Muscle of leg (tissue), 11 donors: ENCODE measurements around the gene ACOX3. TPM values are rescaled to one million over a fixed set of nuclear protein-coding genes. Genes with fewer than 3 reads are reported as not detected.
A peak's percentile ranks its signal among the peaks of the same experiment; 100 is the strongest.
"Not testable (repeated sequence)": the region's sequence is repeated elsewhere in the genome, so short reads cannot be mapped to it uniquely, and the experiment has no call there.

Experiments
- DNase-seq: peaks from one replicate; pipeline ENCODE4 v3.0.0; 2013
- H3K27ac ChIP-seq: one replicate; pipeline ENCODE4 v1.5.1; 2013; ENCODE audit warnings: mild to moderate bottlenecking, low read length, control low read depth
- H3K27me3 ChIP-seq: one replicate; pipeline ENCODE4 v1.6.1; 2013; ENCODE audit warnings: low read length; ENCODE audit not compliant: control insufficient read depth, insufficient read depth
- H3K36me3 ChIP-seq: one replicate; pipeline ENCODE4 v1.6.1; 2013; ENCODE audit warnings: low read length; ENCODE audit not compliant: control insufficient read depth, insufficient read depth
- H3K4me1 ChIP-seq: one replicate; pipeline ENCODE4 v1.6.1; 2013; ENCODE audit warnings: low read length; ENCODE audit not compliant: control insufficient read depth, insufficient read depth
- H3K4me3 ChIP-seq: one replicate; pipeline ENCODE4 v1.5.1; 2013; ENCODE audit warnings: low read length, control low read depth
- H3K9me3 ChIP-seq: replicated peaks from 2 replicates; pipeline ENCODE4 v1.6.1; 2013; ENCODE audit warnings: low read depth, low read length; ENCODE audit not compliant: control insufficient read depth
- WGBS: methylation state at CpG from one replicate; pipeline ENCODE4 v1.1.5; 2013; ENCODE audit warnings: missing lambda C conversion rate; ENCODE audit not compliant: insufficient coverage; 5-methylcytosine and 5-hydroxymethylcytosine counted together
- polyA plus RNA-seq, 8 donors: library from polyadenylated mRNA; unstranded; fragments of 120-200 nt; gene quantifications; one replicate each; pipeline versions ENCODE4 v1.2.1 to v1.2.3, GENCODE V29; 2013; ENCODE audit warnings: inconsistent platforms in 1 of 8, low replicate concordance in 1 of 8; ENCODE audit not compliant: insufficient read length in 8 of 8, insufficient read depth in 1 of 8
- total RNA-seq: library from RNA; stranded (reverse); fragments of 120-200 nt; gene quantifications from one replicate; pipeline ENCODE4 v1.2.4, GENCODE V29; 2013

The ACOX3 gene
- total and polyA plus RNA-seq, 9 donors, result 10.1 to 20.3 (median 15.8) TPM

- H3K36me3 ChIP-seq, result peaks cover 64% of the 10 kb centered on the region
- no peaks in the 10 kb centered on the region for H3K27me3 ChIP-seq
- WGBS, result 99% methylated on average over 13 of the region's 14 CpGs
- no peaks in the 10 kb centered on the region for H3K9me3 ChIP-seq
- H3K27ac ChIP-seq, result no peak overlapping the region
- no peak overlapping the region for H3K4me3 ChIP-seq
- DNase-seq, result no peak
- H3K4me1 ChIP-seq, result peaks cover 30% of the 10 kb centered on the region
These were observed 33.2 kb downstream of the ACOX3 start for GRCh38 chr4:8407316-8407715.

GRCh38 chr4:8406887-8407286 is 33.6 kb downstream of the ACOX3 start:
- WGBS, result 70% methylated on average over 2 of the region's 7 CpGs
- H3K4me3 ChIP-seq, H3K9me3 ChIP-seq, DNase-seq, H3K27ac ChIP-seq, H3K27me3 ChIP-seq: not testable (repeated sequence)
- Histone ChIP-seq H3K36me3 (peaks cover 63% of the 10 kb centered on the region), H3K4me1 (peaks cover 35% of the 10 kb centered on the region)

DNA sequence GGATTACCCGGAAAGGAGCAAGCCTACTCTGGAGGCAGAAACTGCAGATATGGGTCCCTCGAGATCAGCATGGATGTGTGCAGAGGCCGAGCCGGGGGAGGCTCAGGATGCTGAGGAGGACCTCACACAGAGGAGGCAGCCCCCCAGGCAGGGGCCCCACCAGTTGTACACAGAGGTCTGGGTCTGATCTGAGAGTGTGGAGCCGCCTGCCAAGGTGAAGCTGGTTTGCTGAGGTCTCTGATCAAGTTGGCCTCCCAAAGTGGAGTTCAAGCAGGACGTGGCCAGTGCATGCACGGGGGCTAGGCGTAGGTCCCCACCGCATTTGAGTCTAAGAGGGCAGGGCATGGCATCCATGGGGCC is 35.0 kb downstream of the ACOX3 start:
- Histone ChIP-seq H3K4me1 (peaks cover 39% of the 10 kb centered on the region), H3K27ac (no peak overlapping the region), H3K4me3 (no peak overlapping the region), H3K36me3 (peaks cover 61% of the 10 kb centered on the region), H3K27me3 (no peaks in the 10 kb centered on the region), H3K9me3 (no peaks in the 10 kb centered on the region)
- 86% methylated on average over 9 of the region's 9 CpGs for WGBS
- no peak for DNase-seq

GRCh38 chr4:8404791-8405515 is 35.6 kb downstream of the ACOX3 start:
- peaks cover 37% of the 10 kb centered on the region for H3K4me1 ChIP-seq
- H3K4me3 ChIP-seq, result no peak overlapping the region
- no peaks in the 10 kb centered on the region for H3K27me3 ChIP-seq
- no peaks in the 10 kb centered on the region for H3K9me3 ChIP-seq
- 79% methylated on average over 7 of the region's 14 CpGs for WGBS
- peaks cover 58% of the 10 kb centered on the region for H3K36me3 ChIP-seq
- no peak for DNase-seq
- H3K27ac ChIP-seq, result no peak overlapping the region

DNA sequence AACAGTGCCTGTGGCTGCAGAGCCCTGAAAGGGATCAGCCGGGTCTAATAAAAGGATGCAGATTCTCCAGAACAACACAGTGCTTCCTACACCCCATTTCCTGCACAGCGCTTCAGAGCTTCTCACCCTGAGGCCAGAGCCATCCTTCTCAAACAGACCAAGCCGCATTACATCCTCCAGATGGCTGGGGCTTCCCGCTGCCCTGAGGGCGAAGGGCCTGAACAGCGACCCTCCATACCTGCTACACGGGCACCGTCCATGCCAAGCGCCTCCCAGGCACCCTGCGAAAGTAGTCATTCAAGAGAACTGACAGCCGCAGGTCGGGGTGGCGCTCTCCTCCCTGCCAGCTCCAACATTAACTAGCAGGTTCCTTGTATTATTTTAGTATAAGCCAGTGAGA is 36.5 kb downstream of the ACOX3 start:
- DNase-seq, result no peak
- peaks cover 28% of the 10 kb centered on the region for H3K4me1 ChIP-seq
- 79% methylated on average over 5 of the region's 13 CpGs for WGBS
- H3K4me3 ChIP-seq, result no peak overlapping the region
- H3K27ac ChIP-seq, result no peak overlapping the region
- H3K9me3 ChIP-seq, result no peaks in the 10 kb centered on the region
- no peaks in the 10 kb centered on the region for H3K27me3 ChIP-seq
- peaks cover 60% of the 10 kb centered on the region for H3K36me3 ChIP-seq

- WGBS, result 3% methylated on average over 6 of the region's 12 CpGs
- Histone ChIP-seq H3K4me3 (no peak overlapping the region), H3K4me1 (peaks cover 26% of the 10 kb centered on the region), H3K9me3 (no peaks in the 10 kb centered on the region), H3K27me3 (no peaks in the 10 kb centered on the region), H3K36me3 (peaks cover 61% of the 10 kb centered on the region), H3K27ac (peak overlapping the region; percentile 69)
- peak; percentile 89 for DNase-seq
These were observed 37.3 kb downstream of the ACOX3 start for GRCh38 chr4:8403173-8403753.

GRCh38 chr4:8402640-8403039 is 37.9 kb downstream of the ACOX3 start:
- WGBS, result 31% methylated on average over 3 of the region's 14 CpGs
- Histone ChIP-seq H3K27me3 (no peaks in the 10 kb centered on the region), H3K4me1 (peaks cover 26% of the 10 kb centered on the region), H3K9me3 (no peaks in the 10 kb centered on the region), H3K4me3 (no peak overlapping the region), H3K27ac (peak overlapping the region; percentile 69), H3K36me3 (peaks cover 57% of the 10 kb centered on the region)
- DNase-seq, result peak; percentile 56

DNA sequence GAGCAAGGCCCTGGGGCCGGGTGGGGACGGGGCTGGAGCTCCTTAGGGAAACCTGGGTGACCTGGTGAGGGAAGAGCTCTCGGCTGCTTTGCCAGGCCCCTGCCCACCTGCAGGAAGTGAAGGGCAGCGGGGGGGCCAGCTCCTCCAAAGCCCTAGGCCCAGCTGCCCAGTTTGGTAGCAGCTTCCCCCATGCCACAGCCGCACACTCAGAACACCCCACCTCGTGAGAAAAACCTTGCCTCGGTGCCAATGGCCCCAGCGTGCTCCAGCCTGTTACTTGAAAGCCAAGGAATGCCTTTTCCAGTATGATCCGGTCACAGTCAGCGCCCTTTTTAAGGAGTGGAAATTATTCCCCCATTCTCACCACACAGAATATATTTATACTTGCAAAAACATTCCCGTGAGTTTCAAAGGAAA is 38.3 kb downstream of the ACOX3 start:
- H3K27ac ChIP-seq, result peak overlapping the region; percentile 69
- peak; percentile 54 for DNase-seq
- H3K27me3 ChIP-seq, result no peaks in the 10 kb centered on the region
- peaks cover 56% of the 10 kb centered on the region for H3K36me3 ChIP-seq
- 81% methylated on average over 2 of the region's 11 CpGs for WGBS
- peaks cover 26% of the 10 kb centered on the region for H3K4me1 ChIP-seq
- no peak overlapping the region for H3K4me3 ChIP-seq
- H3K9me3 ChIP-seq, result no peaks in the 10 kb centered on the region

GRCh38 chr4:8401665-8402064 is 38.9 kb downstream of the ACOX3 start:
- peaks cover 55% of the 10 kb centered on the region for H3K36me3 ChIP-seq
- no peak for DNase-seq

DNA sequence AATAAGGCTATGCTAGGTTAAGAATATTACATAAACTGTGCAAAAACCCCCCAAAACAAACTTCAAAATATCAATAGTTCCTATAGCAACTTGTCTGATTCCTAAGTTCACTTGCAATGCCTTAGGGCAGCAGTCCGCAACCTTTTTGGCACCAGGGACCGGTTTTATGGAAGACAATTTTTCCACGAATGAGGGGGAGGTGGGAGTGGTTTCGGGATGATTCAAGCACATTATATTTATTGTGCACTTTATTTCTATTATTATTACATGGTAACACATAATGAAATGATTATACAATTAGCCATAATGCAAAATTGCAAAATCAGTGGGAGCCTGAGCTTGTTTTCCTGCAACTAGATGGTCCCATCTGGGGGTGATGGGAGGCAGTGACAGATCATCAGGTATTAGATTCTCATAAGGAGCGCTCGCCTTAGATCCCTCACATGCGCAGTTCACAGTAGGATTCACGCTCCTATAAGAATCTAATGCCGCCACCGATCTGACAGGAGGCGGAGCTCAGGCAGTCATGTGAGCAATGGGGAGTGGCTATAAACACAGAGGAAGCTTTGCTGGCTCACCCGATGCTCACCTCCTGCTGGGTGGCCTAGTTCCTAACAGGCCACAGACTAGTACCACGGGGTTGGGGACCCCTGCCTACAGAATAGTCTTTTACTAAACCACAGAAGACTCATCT is 39.7 kb downstream of the ACOX3 start:
- WGBS, result 77% methylated on average over 5 of the region's 13 CpGs
- H3K4me3 ChIP-seq, result no peak overlapping the region
- no peak overlapping the region for H3K27ac ChIP-seq
- peaks cover 50% of the 10 kb centered on the region for H3K36me3 ChIP-seq
- DNase-seq, result peak; percentile 57
- H3K27me3 ChIP-seq, result no peaks in the 10 kb centered on the region
- peaks cover 39% of the 10 kb centered on the region for H3K4me1 ChIP-seq
- no peaks in the 10 kb centered on the region for H3K9me3 ChIP-seq

More at GRCh38 chr4:8401665-8402064, 38.9 kb downstream of the ACOX3 start:
- Histone ChIP-seq H3K4me1 (peaks cover 31% of the 10 kb centered on the region), H3K27ac (peak overlapping the region; percentile 69), H3K4me3 (no peak overlapping the region), H3K27me3 (no peaks in the 10 kb centered on the region), H3K9me3 (no peaks in the 10 kb centered on the region)
- 85% methylated on average over 7 of the region's 10 CpGs for WGBS
